Activated CD8-positive, alpha-beta memory T cell treated with anti-CD3 and anti-CD28 coated beads, Interleukin-2, amount 50 U/mL, for 24 hours (primary cell): ENCODE measurements around the gene SMCO2.

ENCODE experiments used
- DNase-seq: peaks from one replicate; pipeline ENCODE4 v3.0.0-alpha.2; 2020; ENCODE audit errors: extremely low read depth

Gene SMCO2

GRCh38 chr12:27499377-27499776 is 52.8 kb downstream of the SMCO2 start:
- no peak for DNase-seq

- DNase-seq = no peak
Measured at GRCh38 chr12:27500546-27500945, 54.0 kb downstream of the SMCO2 start.

- no peak for DNase-seq
Measured at GRCh38 chr12:27502021-27502435, 55.5 kb downstream of the SMCO2 start.

- no peak for DNase-seq
Measured at GRCh38 chr12:27504507-27504906, 58.0 kb downstream of the SMCO2 start.

GRCh38 chr12:27505109-27505508 is 58.6 kb downstream of the SMCO2 start:
- DNase-seq = no peak

- no peak for DNase-seq
Measured at GRCh38 chr12:27505761-27506160, 59.2 kb downstream of the SMCO2 start.

GRCh38 chr12:27506645-27507189 is 60.2 kb downstream of the SMCO2 start:
- no peak for DNase-seq

GRCh38 chr12:27508736-27509431 is 62.3 kb downstream of the SMCO2 start:
- DNase-seq = no peak

GRCh38 chr12:27511031-27511722 is 64.6 kb downstream of the SMCO2 start:
- no peak for DNase-seq

GRCh38 chr12:27511723-27512045 is 65.1 kb downstream of the SMCO2 start:
- no peak for DNase-seq

- no peak for DNase-seq
Measured at GRCh38 chr12:27513155-27513824, 66.8 kb downstream of the SMCO2 start.

GRCh38 chr12:27515671-27516070 is 69.1 kb downstream of the SMCO2 start:
- no peak for DNase-seq

GRCh38 chr12:27516625-27517024 is 70.1 kb downstream of the SMCO2 start:
- DNase-seq = no peak

GRCh38 chr12:27517546-27517945 is 71.0 kb downstream of the SMCO2 start:
- DNase-seq = no peak

GRCh38 chr12:27517961-27518665 is 71.6 kb downstream of the SMCO2 start:
- no peak for DNase-seq

- no peak for DNase-seq
Measured at GRCh38 chr12:27521066-27521465, 74.5 kb downstream of the SMCO2 start.

- no peak for DNase-seq
Measured at GRCh38 chr12:27521981-27522380, 75.4 kb downstream of the SMCO2 start.

GRCh38 chr12:27523305-27523641 is 76.7 kb downstream of the SMCO2 start:
- DNase-seq = no peak

GRCh38 chr12:27523642-27524493 is 77.3 kb downstream of the SMCO2 start, which contains the start of gene PPFIBP1:
TSS of gene PPFIBP1 (plus strand) at chr12:27524206. CDS start at chr12:27633397, 109,191 bp downstream.
- peak; percentile 96 for DNase-seq

- DNase-seq = no peak
Measured at GRCh38 chr12:27524494-27524835, 77.9 kb downstream of the SMCO2 start.
